Esophagus muscularis mucosa (tissue), 4 donors: ENCODE results near the gene PKP1. TPM values are rescaled to one million over a fixed set of nuclear protein-coding genes. Genes with fewer than 3 reads are reported as not detected.

ENCODE experiments used
- DNase-seq: peaks from one replicate; pipeline ENCODE4 v3.0.0-alpha.2; 2017; ENCODE audit errors: extremely low spot score
- H3K27ac ChIP-seq, 4 donors: fragments of 200-600 bp; sonication (generic); replicated peaks in 1 of 4; 1 replicate in 3 of 4; 2 replicates in 1 of 4; pipeline ENCODE4 v1.5.1; 2016 to 2019; ENCODE audit warnings: mild to moderate bottlenecking in 1 of 4
- H3K27me3 ChIP-seq, 4 donors: fragments of 200-600 bp; sonication (generic); one replicate each; pipeline versions ENCODE4 v1.5.1 to v1.6.0; 2016 to 2019
- H3K36me3 ChIP-seq, 4 donors: fragments of 200-600 bp; sonication (generic); one replicate each; pipeline ENCODE4 v1.5.1; 2016 to 2019
- H3K4me1 ChIP-seq, 4 donors: fragments of 200-600 bp; sonication (generic); one replicate each; pipeline ENCODE4 v1.5.1; 2016 to 2019
- H3K4me3 ChIP-seq, 4 donors: fragments of 200-600 bp; sonication (generic); 1 replicate in 2 of 4; 2 replicates in 2 of 4; pipeline ENCODE4 v1.5.1; 2016 to 2019; ENCODE audit warnings: mild to moderate bottlenecking in 4 of 4, moderate library complexity in 1 of 4
- H3K9me3 ChIP-seq, 4 donors: fragments of 200-600 bp; sonication (generic); 1 replicate in 3 of 4; 2 replicates in 1 of 4; pipeline ENCODE4 v1.5.1; 2016 to 2019
- CTCF ChIP-seq, 3 experiments: fragments of 200-600 bp in 2 of 3; fragments of 450-650 bp in 1 of 3; sonication (generic) in 2 of 3; IDR thresholded peaks; one replicate each; pipeline ENCODE4 v1.5.1; 2017 to 2019; ENCODE audit warnings: antibody characterized with exemption in 3 of 3, mild to moderate bottlenecking in 2 of 3, moderate library complexity in 1 of 3
- EP300 ChIP-seq: sonication (generic); formaldehyde crosslinking; IDR thresholded peaks from one replicate; pipeline ENCODE4 v1.6.1; 2017; ENCODE audit warnings: antibody characterized with exemption
- POLR2A ChIP-seq: fragments of 450-650 bp; IDR thresholded peaks from one replicate; pipeline ENCODE4 v1.6.1; 2017; ENCODE audit warnings: antibody characterized with exemption, moderate library complexity, mild to moderate bottlenecking, low read depth
- POLR2AphosphoS5 ChIP-seq, 2 donors: sonication (generic); formaldehyde crosslinking; IDR thresholded peaks; one replicate each; pipeline ENCODE4 v1.6.1; 2017; ENCODE audit warnings: antibody characterized with exemption in 2 of 2
- WGBS: methylation state at CpG from one replicate; pipeline ENCODE4 v1.1.5; 2018; 5-methylcytosine and 5-hydroxymethylcytosine counted together
- intact Hi-C: fragments of 100-400 bp; cut with DNase I; formaldehyde crosslinking; loops from one replicate; pipeline ENCODE4 v1.15.1; 2023
- total RNA-seq, 4 donors: library from RNA; depleted of rRNA; stranded (reverse); fragments of >200 nt; gene quantifications; one replicate each; pipeline versions ENCODE4 v1.1.0 to v1.2.1, GENCODE V29; 2016

PKP1 gene
- total RNA-seq, 4 donors from 2014 or later: 0.50 to 1.9 (median 1.3) TPM

DNA sequence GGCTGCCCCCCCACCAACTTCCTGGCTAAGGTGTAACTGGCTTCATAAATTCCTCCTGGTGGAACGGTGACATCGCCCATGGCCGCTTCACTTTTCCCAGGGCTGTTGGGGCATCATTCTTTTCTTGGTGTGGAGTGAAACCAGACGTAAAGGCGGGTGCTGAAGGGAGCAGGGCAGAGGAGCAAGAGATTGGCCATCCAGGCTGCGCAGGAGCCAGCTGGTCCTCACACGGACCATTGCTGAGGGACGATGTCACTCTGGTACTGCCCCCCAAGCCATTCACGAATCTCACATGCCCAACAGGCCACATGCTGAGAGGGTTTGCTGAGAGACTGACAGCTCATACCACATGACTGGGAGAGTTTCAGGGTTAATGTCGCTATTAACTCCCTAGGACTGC is 10.5 kb upstream of the PKP1 start:
- Histone ChIP-seq H3K4me1 (peaks cover 0 to 4% (median 0%) of the 10 kb centered on the region in 4 donors), H3K9me3 (no peaks in the 10 kb centered on the region), H3K27me3 (peaks cover 0 to 41% (median 0%) of the 10 kb centered on the region in 4 donors), H3K36me3 (no peaks in the 10 kb centered on the region), H3K27ac (no peak overlapping the region), H3K4me3 (no peak overlapping the region)
- no peak for DNase-seq
- 95% methylated on average over 4 of the region's 10 CpGs for WGBS
- TF ChIP-seq POLR2A: no peak
- intact Hi-C loops: no loop called here

DNA sequence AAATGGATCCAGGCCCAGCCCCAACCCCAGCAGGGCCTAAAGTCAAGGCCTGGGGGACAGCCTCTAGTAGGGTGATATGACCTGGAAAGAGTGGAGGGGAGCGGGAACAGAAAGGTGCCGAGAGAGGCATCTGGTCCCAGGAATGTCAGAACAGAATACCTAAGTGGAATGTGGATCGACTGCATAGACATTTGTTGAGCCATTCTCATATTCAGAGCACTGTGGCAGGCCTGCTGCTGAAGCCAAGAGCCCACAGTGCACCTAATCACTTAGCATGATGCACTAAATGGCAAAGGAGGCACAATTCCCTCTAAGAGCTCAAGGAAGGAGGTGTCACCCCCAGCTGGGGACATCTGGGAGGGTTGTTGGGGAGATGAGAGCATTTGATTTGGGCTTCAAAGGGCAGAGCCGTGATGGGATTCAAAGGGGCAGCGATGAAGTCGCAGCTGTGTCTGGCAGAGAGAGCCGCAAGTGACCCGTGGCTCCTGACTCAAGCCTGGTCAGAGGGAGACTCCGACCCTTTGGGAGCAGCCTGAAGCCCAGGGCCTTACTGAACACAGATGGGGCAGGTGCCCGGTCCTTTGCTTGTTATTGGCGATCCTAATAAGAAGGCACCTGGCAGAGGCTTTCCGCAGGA is 8.6 kb upstream of the PKP1 start:
- TF ChIP-seq CTCF (IDR thresholded peaks at IDR 0.05) (no peak), POLR2AphosphoS5 (IDR thresholded peaks at IDR 0.05) (no peak), POLR2A (no peak), EP300 (no peak)
- Histone ChIP-seq H3K27ac (no peak overlapping the region), H3K36me3 (no peaks in the 10 kb centered on the region), H3K27me3 (peaks cover 0 to 40% (median 0%) of the 10 kb centered on the region in 4 donors), H3K4me3 (no peak overlapping the region), H3K4me1 (peaks cover 0 to 4% (median 0%) of the 10 kb centered on the region in 4 donors), H3K9me3 (no peaks in the 10 kb centered on the region)
- intact Hi-C loops: no loop called here
- no peak for DNase-seq
- WGBS: 91% methylated on average over 12 of the region's 12 CpGs

- Histone ChIP-seq H3K4me3 (no peak overlapping the region), H3K4me1 (peaks cover 0 to 4% (median 0%) of the 10 kb centered on the region in 4 donors), H3K9me3 (no peaks in the 10 kb centered on the region), H3K27ac (no peak overlapping the region), H3K36me3 (no peaks in the 10 kb centered on the region), H3K27me3 (peaks cover 0 to 39% (median 0%) of the 10 kb centered on the region in 4 donors)
- intact Hi-C loops: no loop called here
- TF ChIP-seq POLR2AphosphoS5 (IDR thresholded peaks at IDR 0.05): no peak
- TF ChIP-seq POLR2A: no peak
- TF ChIP-seq CTCF (IDR thresholded peaks at IDR 0.05): no peak
- TF ChIP-seq EP300: no peak
- WGBS: 81% methylated on average over 15 of the region's 15 CpGs
- no peak for DNase-seq
These were observed 8.0 kb upstream of the PKP1 start for GRCh38 chr1:201275253-201275666.

DNA sequence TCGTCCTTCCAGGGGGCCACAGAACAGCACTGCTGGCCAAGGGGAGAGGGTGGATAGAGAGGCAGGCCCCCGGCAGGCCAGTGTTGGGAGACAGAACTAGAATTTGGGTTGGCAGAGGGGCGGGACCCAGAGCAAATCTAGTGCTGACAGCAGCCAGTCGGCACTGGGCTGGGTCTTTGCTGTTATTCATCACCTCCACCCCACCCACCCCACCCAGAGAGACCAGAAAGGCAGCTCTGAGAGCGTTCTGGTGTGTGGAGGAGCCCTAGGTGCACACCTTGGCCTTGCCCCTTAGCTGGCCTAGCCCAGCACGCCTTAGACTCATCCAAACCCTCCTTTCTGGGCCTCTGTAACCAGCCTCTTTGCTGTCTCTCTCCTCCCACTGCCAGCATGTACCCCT is 6.4 kb upstream of the PKP1 start:
- no peak for DNase-seq
- WGBS: 98% methylated on average over 5 of the region's 6 CpGs
- H3K4me1 ChIP-seq: peaks cover 0 to 4% (median 0%) of the 10 kb centered on the region in 4 donors

DNA sequence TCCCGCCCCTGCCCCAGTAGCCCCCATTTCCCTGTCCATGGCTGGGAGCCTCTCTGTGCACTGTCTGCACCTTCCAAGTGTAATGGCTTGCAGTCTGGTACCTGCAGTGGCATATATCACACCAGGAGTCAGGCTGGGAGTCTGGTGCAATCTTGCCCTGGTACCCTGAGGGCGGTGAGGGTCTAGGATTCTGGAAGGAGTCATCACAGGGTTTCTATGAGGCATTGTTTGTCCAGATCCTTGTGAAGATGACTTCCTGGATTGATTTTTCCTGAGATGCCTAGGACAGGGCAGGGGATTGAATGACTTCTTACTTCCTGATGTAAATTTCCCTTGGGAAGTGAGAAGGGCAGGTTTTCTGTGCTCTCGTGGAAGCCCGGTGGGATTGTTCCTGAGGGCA is 5.9 kb upstream of the PKP1 start:
- TF ChIP-seq POLR2A: no peak
- no peak for TF ChIP-seq POLR2AphosphoS5 (IDR thresholded peaks at IDR 0.05)
- TF ChIP-seq CTCF (IDR thresholded peaks at IDR 0.05): no peak
- DNase-seq: no peak
- peaks cover 0 to 53% (median under 1%) of the 10 kb centered on the region in 4 donors for H3K27me3 ChIP-seq
- H3K4me3 ChIP-seq: no peak overlapping the region
- intact Hi-C loops: no loop called here
- WGBS: 88% methylated on average over 4 of the region's 4 CpGs
- no peak overlapping the region for H3K27ac ChIP-seq
- H3K4me1 ChIP-seq: peaks cover 0 to 4% (median 0%) of the 10 kb centered on the region in 4 donors
- H3K9me3 ChIP-seq: no peaks in the 10 kb centered on the region
- H3K36me3 ChIP-seq: no peaks in the 10 kb centered on the region

More for the DNA sequence above, 6.4 kb upstream of the PKP1 start:
- H3K9me3 ChIP-seq: no peaks in the 10 kb centered on the region
- H3K36me3 ChIP-seq: no peaks in the 10 kb centered on the region
- TF ChIP-seq CTCF (IDR thresholded peaks at IDR 0.05): no peak
- TF ChIP-seq POLR2AphosphoS5 (IDR thresholded peaks at IDR 0.05): no peak
- no peak for TF ChIP-seq EP300
- TF ChIP-seq POLR2A: no peak
- H3K4me3 ChIP-seq: no peak overlapping the region
- H3K27ac ChIP-seq: no peak overlapping the region
- intact Hi-C loops: no loop called here
- peaks cover 0 to 48% (median 0%) of the 10 kb centered on the region in 4 donors for H3K27me3 ChIP-seq
